HepG2 (cell line): ENCODE data around the gene NLRC5. TPM values are rescaled to one million over a fixed set of nuclear protein-coding genes. Genes with fewer than 3 reads are reported as not detected.

Experiments
- ATAC-seq: fragments of 200-7000 bp; cut with Tn5 transposase; 3 replicates; pipeline ENCODE4 v1.9.1; 2020; ENCODE audit warnings: mild to moderate bottlenecking, moderate library complexity
- BruUV-seq: library from RNA; stranded (reverse); fragments of 400-500 nt; replicated peaks from 2 replicates; lab custom pipeline; 2021; lab: Mats Ljungman, UMichigan
- CTCF ChIA-PET: fragments of 300-600 bp; formaldehyde crosslinking; extraction: SDS; loops from one replicate; lab custom pipeline; 2021; ENCODE audit warnings: low total read pairs, inconsistent platforms, low intra/inter-chr PET ratio; lab: Yijun Ruan, JAX
- POLR2A ChIA-PET: fragments of 350-600 bp; sonication (Branson Sonifier 250); formaldehyde crosslinking; loops from one replicate; lab custom pipeline; 2020; ENCODE audit warnings: antibody characterized with exemption, inconsistent platforms; lab: Yijun Ruan, JAX
- DNase-seq: peaks from one replicate; pipeline ENCODE4 v3.0.0-alpha.2; 2015; ENCODE audit warnings: low spot score
- FAIRE-seq: peaks from 3 replicates; lab custom pipeline; 2011; peaks lifted over from hg19 to GRCh38; lab: Jason Lieb, UNC
- H2AFZ ChIP-seq: one replicate; pipeline ENCODE4 v1.6.1; 2011; ENCODE audit warnings: low read length, inconsistent platforms
- H3K27ac ChIP-seq: fragments of 300-600 bp; 3 replicates; pipeline ENCODE4 v1.8.0; 2011; ENCODE audit warnings: mixed run types, mild to moderate bottlenecking, mixed read lengths, low read length, inconsistent platforms; ENCODE audit not compliant: insufficient read depth; ENCODE audit errors: extremely low read length
- H3K27me3 ChIP-seq, 2 experiments: fragments of 200-600 bp in 1 of 2; 2 replicates in 1 of 2; 3 replicates in 1 of 2; pipeline versions ENCODE4 v1.6.0 to v1.8.0; 2011; ENCODE audit warnings: low read length in 2 of 2, mild to moderate bottlenecking in 2 of 2, moderate library complexity in 2 of 2, inconsistent platforms in 1 of 2; ENCODE audit not compliant: insufficient read depth in 2 of 2, control insufficient read depth in 1 of 2
- H3K36me3 ChIP-seq, 2 experiments: fragments of 200-600 bp in 1 of 2; replicated peaks in 1 of 2; 2 replicates in 1 of 2; 3 replicates in 1 of 2; pipeline versions ENCODE4 v1.5.1 to v1.8.0; 2011; ENCODE audit warnings: low read length in 2 of 2, inconsistent platforms in 1 of 2; ENCODE audit not compliant: insufficient read depth in 2 of 2, control insufficient read depth in 1 of 2
- H3K4me1 ChIP-seq: 2 replicates; pipeline ENCODE4 v1.5.1; 2012; ENCODE audit warnings: low read length, inconsistent platforms; ENCODE audit not compliant: insufficient read depth
- H3K4me2 ChIP-seq: 2 replicates; pipeline ENCODE4 v1.6.0; 2011; ENCODE audit warnings: low read depth, low read length, inconsistent platforms
- H3K4me3 ChIP-seq, 3 experiments: fragments of 200-600 bp in 1 of 3; sonication (generic), shearing (Covaris generic) in 1 of 3; replicated peaks in 1 of 3; 2 replicates each; pipeline ENCODE4 v1.5.1; 2011 to 2016; ENCODE audit warnings: low read length in 3 of 3, inconsistent platforms in 2 of 3, low read depth in 2 of 3, mild to moderate bottlenecking in 2 of 3, control low read depth in 1 of 3, mixed read lengths in 1 of 3; ENCODE audit not compliant: insufficient read depth in 1 of 3
- H3K79me2 ChIP-seq: one replicate; pipeline ENCODE4 v1.6.1; 2011; ENCODE audit warnings: low read length, inconsistent platforms; ENCODE audit not compliant: insufficient read depth
- H3K9ac ChIP-seq: 2 replicates; pipeline ENCODE4 v1.6.0; 2011; ENCODE audit warnings: mild to moderate bottlenecking, low read depth, low read length, inconsistent platforms; ENCODE audit not compliant: insufficient read depth
- H3K9me3 ChIP-seq: 2 replicates; pipeline ENCODE4 v1.5.1; 2012; ENCODE audit warnings: mild to moderate bottlenecking, low read length
- H4K20me1 ChIP-seq: 2 replicates; pipeline ENCODE4 v1.6.0; 2011; ENCODE audit warnings: inconsistent platforms, mild to moderate bottlenecking, low read length, moderate library complexity; ENCODE audit not compliant: insufficient read depth
- CHD2 ChIP-seq: IDR thresholded peaks from 2 replicates; pipeline ENCODE4 v1.6.1; 2011; ENCODE audit warnings: low read depth, low read length, improper control_type of control experiment
- GRHL1 ChIP-seq: sonication (generic); formaldehyde crosslinking; conservative IDR thresholded peaks from 2 replicates; pipeline ENCODE4 v1.8.0; 2022; ENCODE audit warnings: missing genetic modification reagents
- MAZ ChIP-seq, 2 experiments: sonication (generic) in 1 of 2; formaldehyde crosslinking in 1 of 2; IDR thresholded peaks; 2 replicates each; pipeline versions ENCODE4 v1.5.0 to v1.6.1; 2012 to 2020; ENCODE audit warnings: low read depth in 2 of 2, mild to moderate bottlenecking in 2 of 2, borderline replicate concordance in 1 of 2, improper control_type of control experiment in 1 of 2, low read length in 1 of 2, missing genetic modification reagents in 1 of 2, moderate library complexity in 1 of 2
- NKX3-1 ChIP-seq: sonication (generic); formaldehyde crosslinking; IDR thresholded peaks from 2 replicates; pipeline ENCODE4 v1.5.0; 2020; ENCODE audit warnings: missing genetic modification reagents
- RORA ChIP-seq: sonication (generic); formaldehyde crosslinking; IDR thresholded peaks from 2 replicates; pipeline ENCODE4 v1.5.0; 2020; ENCODE audit warnings: mild to moderate bottlenecking, missing genetic modification reagents, moderate library complexity
- TFDP2 ChIP-seq: sonication (generic); formaldehyde crosslinking; IDR thresholded peaks from 2 replicates; pipeline ENCODE4 v1.4.0; 2020; ENCODE audit warnings: missing genetic modification reagents
- ZBTB14 ChIP-seq: sonication (generic); formaldehyde crosslinking; IDR thresholded peaks from 2 replicates; pipeline ENCODE4 v1.4.0; 2020; ENCODE audit warnings: missing genetic modification reagents
- ZBTB33 ChIP-seq: sonication (generic); formaldehyde crosslinking; IDR thresholded peaks from 2 replicates; pipeline ENCODE4 v1.4.0; 2020; ENCODE audit warnings: missing genetic modification reagents
- ZKSCAN5 ChIP-seq: sonication (generic); formaldehyde crosslinking; IDR thresholded peaks from 2 replicates; pipeline ENCODE4 v1.5.1; 2020; ENCODE audit warnings: mild to moderate bottlenecking, missing genetic modification reagents
- ZNF44 ChIP-seq: sonication (generic); formaldehyde crosslinking; IDR thresholded peaks from 2 replicates; pipeline ENCODE4 v1.5.1; 2020; ENCODE audit warnings: mild to moderate bottlenecking, missing genetic modification reagents
- ZNF749 ChIP-seq: sonication (generic); formaldehyde crosslinking; IDR thresholded peaks from 2 replicates; pipeline ENCODE4 v1.8.0; 2022; ENCODE audit warnings: mild to moderate bottlenecking, missing genetic modification reagents, moderate library complexity, borderline replicate concordance
- WGBS: methylation state at CpG from one replicate; pipeline ENCODE4 v1.1.6; 2017; ENCODE audit warnings: low lambda C conversion rate; 5-methylcytosine and 5-hydroxymethylcytosine counted together
- in situ Hi-C: cut with HindIII; loops from 2 replicates; pipeline ENCODE4 v1.10.0; 2017; ENCODE audit warnings: low pct_unique_long_range_greater_than_20kb; ENCODE audit not compliant: extremely low pct_ligation_motif_present
- intact Hi-C: fragments of 100-400 bp; cut with micrococcal nuclease; formaldehyde crosslinking; loops from one replicate; pipeline ENCODE4 v1.10.0; 2022; ENCODE audit not compliant: unreplicated experiment
- polyA plus RNA-seq, 8 experiments: library from polyadenylated mRNA; depleted of rRNA in 3 of 8; stranded (reverse) in 7 of 8; unstranded in 1 of 8; fragments of >200 nt; fragmentation: Illumina TruSeq in 4 of 8; extraction: Trizol in 4 of 8; gene quantifications; 2 replicates each; pipeline versions ENCODE4 v1.2.1 to v1.2.3, GENCODE V29; 2011 to 2016; ENCODE audit warnings: low read depth in 4 of 8, missing spikeins in 1 of 8, mixed read lengths in 1 of 8; ENCODE audit not compliant: insufficient read depth in 1 of 8
- total RNA-seq, 5 experiments: library from RNA; depleted of rRNA; stranded (reverse); fragments of >200 nt; fragmentation: Illumina TruSeq; extraction: Trizol; gene quantifications; 2 replicates each; pipeline ENCODE4 v1.2.3, GENCODE V29; 2016; ENCODE audit warnings: low read depth in 1 of 5

NLRC5 gene
- total and polyA plus RNA-seq, 2 of the 13 experiments (the other 11 are each of a cell fraction or from before 2014, with no cell fraction given): 6.3 to 12.7 TPM

- Histone ChIP-seq H4K20me1 (no peaks in the 10 kb centered on the region), H3K9ac (no peak overlapping the region), H3K4me3 (no peak overlapping the region), H2AFZ (no peak overlapping the region), H3K9me3 (no peaks in the 10 kb centered on the region), H3K27me3 (peaks cover 0 to 3% of the 10 kb centered on the region in 2 experiments; a peak in 3 of 5 replicates), H3K4me2 (no peak overlapping the region), H3K36me3 (no peaks in the 10 kb centered on the region), H3K79me2 (no peaks in the 10 kb centered on the region), H3K27ac (no peak overlapping the region), H3K4me1 (no peaks in the 10 kb centered on the region)
- intact Hi-C loops (no loop called here), in situ Hi-C loops (no loop called here)
- CTCF ChIA-PET: interaction anchor here (0.9 kb wide), 1 partner anchor 73 kb away, joined by 3 read pairs; no protein-coding TSS in a partner anchor
- POLR2A ChIA-PET: no interaction called here
- TF ChIP-seq TFDP2 (CRISPR knock-in tag): no peak
- no peak for TF ChIP-seq ZKSCAN5
- no peak for TF ChIP-seq ZBTB33 (CRISPR knock-in tag)
- no peak for TF ChIP-seq ZNF749
- no peak for ATAC-seq
- no peak for DNase-seq
- 40% methylated on average over 1 of the region's 7 CpGs for WGBS
- no TSS peak for BruUV-seq
- FAIRE-seq: no peak
These were observed 47.6 kb downstream of the NLRC5 start for GRCh38 chr16:57036945-57037344.

- in situ Hi-C loops (no loop called here), intact Hi-C loops (no loop called here)
- DNase-seq: no peak
- H3K4me1 ChIP-seq: no peaks in the 10 kb centered on the region
- no peak for ATAC-seq
- ChIA-PET CTCF (no interaction called here), POLR2A (no interaction called here)
- no TSS peak for BruUV-seq
- H3K4me3 ChIP-seq: no peak overlapping the region
- H3K27ac ChIP-seq: no peak overlapping the region
- no peak for FAIRE-seq
- no peak overlapping the region for H3K9ac ChIP-seq
- no peak overlapping the region for H2AFZ ChIP-seq
- no peak overlapping the region for H3K4me2 ChIP-seq
- H3K36me3 ChIP-seq: no peaks in the 10 kb centered on the region
- H4K20me1 ChIP-seq: no peaks in the 10 kb centered on the region
- 40% methylated on average over 2 of the region's 2 CpGs for WGBS
- no peaks in the 10 kb centered on the region for H3K9me3 ChIP-seq
- H3K27me3 ChIP-seq: peaks cover 0 to 3% of the 10 kb centered on the region in 2 experiments; a peak in 3 of 5 replicates
- H3K79me2 ChIP-seq: no peaks in the 10 kb centered on the region
- no peak for TF ChIP-seq ZBTB14 (CRISPR knock-in tag)
- no peak for TF ChIP-seq NKX3-1 (CRISPR knock-in tag)
- TF ChIP-seq MAZ (IDR thresholded peaks at IDR 0.05; ENCODE audit: borderline replicate concordance, low read depth, low read length): no peak
- no peak for TF ChIP-seq MAZ (CRISPR knock-in tag; IDR thresholded peaks at IDR 0.05; ENCODE audit: low read depth)
- no peak for TF ChIP-seq RORA (CRISPR knock-in tag)
- TF ChIP-seq CHD2: no peak
- TF ChIP-seq GRHL1 (CRISPR knock-in tag): no peak
- TF ChIP-seq ZNF44 (CRISPR knock-in tag): no peak
These were observed 48.8 kb downstream of the NLRC5 start for GRCh38 chr16:57038166-57038565.
